Measurements from ENCODE around the gene PODXL2.
"Not testable (repeated sequence)": the region's sequence is repeated elsewhere in the genome, so short reads cannot be mapped to it uniquely, and the experiment has no call there.

The PODXL2 gene

DNA sequence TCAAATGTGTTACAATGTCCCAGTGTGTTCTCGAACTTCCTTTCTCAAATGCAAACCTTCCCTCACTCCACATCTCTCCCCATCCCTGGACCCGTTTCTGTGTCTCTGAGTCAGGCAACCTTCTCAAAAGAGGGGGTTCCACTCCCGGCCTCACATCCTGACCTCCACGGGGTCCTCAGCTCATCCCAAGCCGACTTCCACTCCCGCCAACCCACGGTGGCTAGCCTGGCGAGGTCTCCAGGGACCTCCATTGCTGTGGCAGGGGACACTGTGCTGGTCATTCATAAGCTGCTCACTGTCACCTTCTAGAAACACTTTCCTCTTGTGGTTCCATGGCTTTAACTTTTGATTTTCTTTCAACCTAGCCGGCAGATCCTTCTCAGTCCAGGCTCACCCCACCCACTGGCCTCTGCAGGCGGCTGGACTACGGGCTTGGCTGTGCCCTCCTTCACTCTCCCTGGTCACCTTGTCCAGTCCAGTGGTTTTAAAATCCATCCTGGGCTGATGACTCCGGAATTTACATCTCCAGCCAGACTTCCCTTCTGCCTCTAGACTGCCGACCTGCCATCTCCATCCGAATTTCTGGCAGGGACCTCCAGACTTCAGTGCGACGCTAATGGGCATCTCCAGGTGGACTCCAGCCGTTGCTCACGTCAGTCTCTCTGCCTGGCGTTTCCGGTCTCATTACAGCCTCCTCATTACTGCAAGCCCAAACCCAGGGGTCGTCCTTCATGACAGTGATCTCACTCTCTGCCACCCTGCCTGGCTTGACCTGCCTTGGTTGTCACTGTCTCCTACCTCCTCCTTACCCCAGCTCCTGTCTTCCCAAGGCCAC is 63.7 kb downstream of the PODXL2 start:
- no peak for DNase-seq

DNA sequence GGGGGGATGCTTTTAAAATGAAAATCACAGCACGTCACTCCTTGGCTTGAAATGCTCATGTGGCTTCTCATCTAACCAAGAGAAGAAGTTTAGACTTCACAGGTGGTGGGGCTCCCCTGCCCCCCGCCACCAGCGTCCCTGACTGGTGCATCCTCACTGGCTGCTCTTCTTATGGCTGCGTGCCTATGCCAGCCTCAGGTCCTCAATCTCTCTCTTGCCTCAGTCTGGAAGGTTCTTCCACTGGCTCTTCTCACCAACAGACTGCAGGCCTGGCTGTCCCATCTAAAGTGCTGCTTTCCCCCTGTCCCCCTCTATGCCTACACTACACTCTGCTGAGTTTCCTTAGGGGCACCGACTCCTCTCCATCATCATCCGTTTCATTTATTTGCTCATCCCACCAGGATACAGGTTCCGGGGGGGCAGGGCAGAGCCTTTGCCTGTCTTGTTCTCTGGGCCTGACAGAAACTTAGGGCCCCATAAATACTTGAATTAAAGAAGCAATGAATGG is 64.4 kb downstream of the PODXL2 start:
- no peak for DNase-seq

DNA sequence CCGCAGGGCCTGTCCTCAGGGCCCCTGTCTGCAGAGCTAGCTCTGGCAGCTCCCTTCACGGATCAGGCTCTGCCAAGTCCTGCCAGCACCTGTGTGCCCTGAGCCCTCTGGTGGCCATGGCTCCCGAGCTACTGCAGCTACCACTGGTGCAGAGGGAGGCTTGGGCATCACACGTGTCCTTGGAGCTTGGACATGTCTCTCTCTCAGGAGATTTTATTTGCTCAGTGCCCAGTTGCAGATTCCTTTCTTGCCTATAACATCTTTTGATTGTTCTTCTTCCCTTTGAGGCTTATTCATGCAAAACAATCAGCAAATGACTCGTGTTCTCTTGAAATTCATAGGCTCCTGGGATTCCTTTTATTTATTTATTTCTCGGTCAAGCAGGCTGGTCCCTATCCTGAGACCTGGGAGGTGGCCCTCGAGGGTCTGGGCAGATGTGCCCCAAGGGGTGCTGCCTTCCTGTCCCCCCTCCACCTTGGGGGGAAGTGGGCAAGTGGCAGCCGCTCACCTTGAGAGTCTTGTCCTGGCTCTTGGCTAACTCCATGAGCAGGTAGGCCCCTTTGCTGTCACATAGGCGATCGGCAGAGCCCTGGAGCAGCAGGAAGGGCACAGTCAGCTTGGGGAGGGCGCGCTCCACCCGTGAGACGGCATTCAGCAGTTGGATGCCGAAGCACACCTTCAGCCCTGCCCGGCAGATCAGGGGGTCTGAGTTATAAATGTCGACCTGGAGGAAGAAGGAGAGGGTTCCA is 65.7 kb downstream of the PODXL2 start:
- DNase-seq = peak; percentile 69

DNA sequence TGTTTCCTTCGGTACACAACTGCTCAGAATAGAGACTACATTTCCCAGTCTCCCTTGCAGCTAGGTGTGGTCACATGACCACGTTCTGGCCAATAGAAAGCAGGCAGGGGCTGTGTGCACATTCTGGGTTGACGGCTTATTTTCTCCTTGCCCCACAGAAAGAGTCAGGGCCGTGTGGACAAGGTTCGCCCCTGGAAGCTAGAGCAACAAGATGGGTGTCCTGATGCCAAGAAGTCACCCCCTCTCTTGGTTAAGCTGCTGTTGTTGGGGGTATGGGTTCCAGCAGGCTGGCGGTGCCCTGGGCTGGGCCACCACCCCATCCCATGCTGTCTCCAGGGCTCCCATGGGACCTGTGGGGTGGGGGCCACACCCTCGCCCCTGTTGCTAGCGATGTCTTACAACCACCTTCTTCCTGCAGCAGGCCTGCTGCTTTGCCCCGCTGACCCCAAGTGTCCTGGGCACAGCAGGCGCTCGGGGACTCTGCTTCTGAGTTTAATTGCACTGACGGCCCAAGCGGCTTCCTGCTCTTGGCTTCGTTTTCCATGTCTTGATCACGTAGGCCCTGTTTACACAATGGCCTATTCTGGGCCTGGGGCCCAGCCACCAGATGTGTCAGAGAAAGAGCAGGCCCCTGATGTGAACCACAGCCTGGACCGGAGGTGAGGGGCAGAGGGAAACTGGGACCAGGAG is 68.7 kb downstream of the PODXL2 start:
- peak; percentile 46 for DNase-seq

DNA sequence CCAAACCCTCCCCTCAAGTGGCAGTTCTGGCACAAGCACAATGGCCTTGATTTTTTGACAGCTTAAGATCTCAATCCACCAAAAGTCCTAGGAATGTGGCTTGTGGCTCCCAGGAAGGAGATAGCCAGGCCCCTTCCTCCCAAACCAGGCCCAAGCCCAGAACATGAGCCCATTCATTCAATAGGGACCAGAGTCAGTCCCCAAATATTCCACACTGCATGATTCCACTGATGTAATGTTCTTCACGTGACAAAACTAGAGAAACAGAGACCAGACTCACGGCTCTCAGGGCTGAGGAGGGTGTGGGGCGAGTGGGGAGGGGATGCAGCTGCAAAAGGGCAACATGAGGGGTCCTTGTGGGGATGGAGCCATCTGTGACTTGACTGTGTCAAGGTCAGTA is 69.3 kb downstream of the PODXL2 start:
- DNase-seq = no peak

DNA sequence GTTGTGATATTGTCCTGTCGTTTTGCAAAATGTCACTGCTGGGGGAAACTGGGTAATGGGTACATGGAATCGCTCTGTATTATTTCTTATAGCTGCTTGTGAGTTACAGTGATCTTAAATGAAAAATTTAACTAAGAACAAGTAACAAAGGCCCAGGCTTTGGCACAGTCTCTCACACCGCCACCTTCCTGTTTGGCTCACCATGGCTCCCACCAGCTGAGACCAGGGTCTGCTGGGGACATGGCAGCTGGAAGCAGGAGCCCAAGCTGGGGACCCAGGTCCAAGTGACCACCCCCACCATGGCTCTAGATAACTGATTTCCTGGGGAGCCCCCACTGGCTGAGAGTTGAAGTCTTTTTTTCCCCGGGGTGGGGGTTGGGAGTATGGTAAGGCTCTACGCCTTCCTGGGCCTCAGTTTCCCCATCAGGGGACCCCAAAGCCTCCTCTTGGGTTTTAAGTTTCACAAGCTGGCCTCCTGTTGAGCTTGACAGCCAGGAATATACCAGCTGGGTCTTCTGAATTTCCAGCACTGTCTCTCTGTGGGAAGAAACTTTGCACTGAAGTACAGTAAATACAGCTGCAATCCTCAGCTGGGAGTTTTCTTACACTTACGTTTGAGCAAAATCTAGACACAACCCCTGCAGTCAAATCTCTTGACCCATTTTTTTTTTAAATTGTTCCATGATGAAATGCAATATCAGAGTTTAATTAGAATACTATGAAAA is 69.9 kb downstream of the PODXL2 start:
- no peak for DNase-seq

DNA sequence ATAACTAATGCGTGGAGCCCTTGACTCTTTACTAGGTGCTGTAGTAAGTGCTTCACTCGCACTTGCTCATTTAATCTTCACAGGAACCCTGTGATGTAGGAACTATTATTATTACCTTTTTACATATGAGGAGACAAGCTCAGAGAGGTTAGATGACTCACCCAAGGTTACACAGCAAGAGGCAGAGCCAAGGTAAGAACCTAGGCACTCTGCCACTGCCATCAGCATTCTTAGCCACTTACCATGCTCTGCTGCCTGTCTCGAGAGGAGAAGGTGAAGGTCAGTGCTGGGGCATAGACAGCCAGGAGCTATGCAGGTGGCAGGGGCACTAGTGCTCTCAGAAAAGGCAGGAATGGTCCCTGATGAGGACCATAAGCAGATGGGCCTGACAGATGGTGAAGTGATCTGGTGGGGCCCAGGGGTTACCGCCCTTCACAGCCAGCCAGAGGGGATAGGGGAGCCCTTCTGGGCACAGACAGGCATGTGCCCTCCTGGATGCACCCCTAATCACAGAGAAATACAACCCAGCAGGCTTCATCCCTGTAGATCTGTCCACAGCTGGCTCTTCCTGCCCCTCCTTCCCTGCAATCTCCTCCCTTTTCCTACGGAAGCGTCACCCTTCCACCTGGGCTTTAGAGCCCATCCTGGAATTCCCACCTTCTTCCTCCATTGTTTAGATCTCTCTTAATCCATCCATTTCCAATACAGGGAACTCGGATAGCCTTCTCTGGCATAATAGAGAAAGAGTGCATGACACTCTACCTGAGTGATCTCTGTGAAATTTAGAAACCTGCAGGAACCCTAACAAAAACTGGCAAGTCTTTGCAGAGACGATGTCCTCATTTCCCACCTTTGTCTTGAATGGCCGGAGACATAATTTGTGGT is 70.7 kb downstream of the PODXL2 start:
- no peak for DNase-seq

DNA sequence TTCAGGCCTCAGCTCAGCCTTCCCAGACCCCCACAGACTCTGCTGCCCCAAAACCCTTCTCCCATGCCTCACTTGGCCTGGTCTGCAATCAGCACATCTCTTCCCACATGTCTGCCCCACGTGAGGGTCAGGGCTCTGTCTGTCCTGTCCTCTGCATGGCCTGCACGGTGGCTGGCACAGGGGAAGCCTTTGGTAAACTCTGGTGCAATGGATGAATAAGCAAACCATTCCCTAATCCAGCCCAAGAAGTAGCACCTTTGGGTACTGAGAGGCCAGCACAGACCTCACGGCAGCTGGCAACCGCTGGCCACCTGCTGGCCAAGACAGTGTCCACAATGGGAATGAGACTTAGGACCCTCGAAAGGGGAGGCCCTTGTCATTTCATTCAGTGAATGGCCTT is 71.4 kb downstream of the PODXL2 start:
- DNase-seq = no peak

DNA sequence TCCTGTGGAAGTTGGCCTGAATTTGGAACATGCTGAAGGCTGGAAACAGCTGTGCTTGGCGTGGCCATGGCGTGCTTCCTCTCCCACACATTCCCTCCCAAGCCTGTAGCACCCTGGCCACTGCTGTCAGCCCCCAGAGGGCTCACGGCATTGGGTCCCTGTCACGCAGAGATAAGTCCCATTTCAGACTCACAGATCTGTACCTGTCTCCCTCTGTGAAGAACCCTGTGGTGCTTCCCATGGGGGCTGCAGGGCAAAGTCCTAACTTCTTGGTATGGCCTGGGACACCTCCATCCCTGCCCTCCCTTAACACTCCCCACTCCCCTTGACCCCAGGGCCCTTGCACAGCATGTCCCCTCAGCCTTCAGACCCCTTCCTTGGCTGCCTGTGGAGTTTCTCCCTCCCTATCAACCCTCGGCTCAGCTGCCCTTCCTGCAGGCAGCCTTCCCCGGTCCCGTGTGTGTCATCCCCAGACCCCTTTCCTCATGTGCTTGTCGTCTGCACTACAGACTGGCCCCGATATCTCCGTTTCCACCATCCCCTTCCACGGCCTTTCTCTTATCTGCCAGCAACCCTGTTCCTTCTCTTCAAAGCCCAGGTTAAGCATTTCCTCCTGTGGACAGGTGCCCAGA is 72.4 kb downstream of the PODXL2 start:
- DNase-seq = no peak

DNA sequence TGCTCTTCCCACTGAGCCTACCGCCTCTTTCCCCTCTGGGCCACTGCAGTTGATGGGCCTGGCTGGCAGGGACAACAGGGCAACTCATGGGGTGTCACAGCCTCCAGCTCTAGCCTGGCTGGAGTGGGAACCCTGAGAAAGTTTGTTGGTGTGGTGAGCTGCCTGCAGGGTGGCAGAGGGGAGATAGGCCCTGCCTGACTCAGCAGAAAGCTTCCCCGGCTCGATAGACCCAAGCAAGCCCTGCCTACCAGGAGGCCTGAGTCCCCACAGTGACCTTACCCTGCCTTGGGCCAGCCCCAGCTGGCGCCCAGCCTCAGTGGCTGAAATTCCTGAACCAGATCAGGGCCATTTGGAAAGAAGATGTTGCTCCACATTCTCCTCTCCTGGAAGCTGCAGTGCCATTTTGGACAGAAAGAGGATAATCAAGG is 73.2 kb downstream of the PODXL2 start:
- no peak for DNase-seq

DNA sequence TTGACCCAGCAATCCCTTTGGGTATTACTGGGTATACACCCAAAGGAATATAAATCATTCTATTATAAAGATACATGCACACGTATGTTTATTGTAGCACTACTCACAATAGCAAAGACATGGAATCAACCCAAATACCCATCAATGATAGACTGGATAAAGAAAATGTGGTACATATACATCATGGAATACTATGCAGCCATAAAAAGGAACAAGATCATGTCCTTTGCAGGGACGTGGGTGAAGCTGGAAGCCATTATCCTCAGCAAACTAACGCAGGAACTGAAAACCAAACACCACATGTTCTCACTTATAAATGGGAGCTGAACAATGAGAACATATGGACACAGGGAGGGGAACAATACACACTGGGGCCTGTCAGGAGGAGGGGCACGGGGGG is 75.9 kb downstream of the PODXL2 start:
- DNase-seq = not testable (repeated sequence)

DNA sequence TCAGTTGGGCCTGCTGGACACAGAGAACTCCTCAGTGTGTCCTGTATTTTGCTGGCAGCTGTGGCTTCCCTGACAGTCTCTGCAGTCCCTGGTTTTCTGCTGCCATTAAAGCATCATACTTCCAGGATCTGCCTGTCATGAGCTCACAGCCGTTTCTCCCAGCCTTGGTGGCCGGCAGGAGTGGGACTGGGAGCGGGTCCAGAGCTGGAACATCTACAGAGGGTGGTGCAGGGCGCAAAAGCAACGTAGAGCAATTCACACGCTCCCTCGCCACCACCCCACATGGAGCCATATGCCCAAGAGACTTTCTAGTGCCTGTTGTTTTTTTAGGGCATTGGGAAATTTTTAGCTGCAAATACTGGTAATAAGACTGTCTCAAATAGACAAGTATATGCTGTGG is 77.3 kb downstream of the PODXL2 start:
- no peak for DNase-seq

DNA sequence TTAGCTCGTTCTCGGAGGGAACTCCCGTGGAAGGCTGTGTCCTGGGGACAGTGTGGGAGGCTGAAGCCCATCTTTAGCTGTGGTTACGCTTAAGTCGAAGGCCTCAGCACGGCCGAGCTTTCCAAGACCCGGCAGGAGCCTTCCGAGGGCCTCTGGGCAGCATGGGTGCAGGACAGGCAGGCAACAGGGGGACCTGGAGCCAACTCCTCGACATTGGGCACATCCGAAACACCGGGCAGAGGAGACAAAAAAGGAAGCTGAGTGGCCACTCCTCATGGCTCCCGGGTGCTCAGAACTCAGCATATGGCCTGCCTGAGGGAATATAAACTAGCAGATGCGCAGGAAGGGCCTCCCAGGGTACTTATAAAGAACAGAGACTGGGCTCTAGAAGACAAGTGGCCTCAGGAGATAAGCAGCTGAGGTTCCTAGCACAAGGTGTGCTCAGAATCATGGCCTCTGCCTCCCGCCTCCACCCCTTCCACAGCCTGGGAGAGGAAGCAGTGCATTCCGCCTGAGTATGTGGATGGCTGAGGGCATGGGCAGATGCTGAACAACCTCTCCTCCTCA is 77.9 kb downstream of the PODXL2 start:
- DNase-seq = no peak

DNA sequence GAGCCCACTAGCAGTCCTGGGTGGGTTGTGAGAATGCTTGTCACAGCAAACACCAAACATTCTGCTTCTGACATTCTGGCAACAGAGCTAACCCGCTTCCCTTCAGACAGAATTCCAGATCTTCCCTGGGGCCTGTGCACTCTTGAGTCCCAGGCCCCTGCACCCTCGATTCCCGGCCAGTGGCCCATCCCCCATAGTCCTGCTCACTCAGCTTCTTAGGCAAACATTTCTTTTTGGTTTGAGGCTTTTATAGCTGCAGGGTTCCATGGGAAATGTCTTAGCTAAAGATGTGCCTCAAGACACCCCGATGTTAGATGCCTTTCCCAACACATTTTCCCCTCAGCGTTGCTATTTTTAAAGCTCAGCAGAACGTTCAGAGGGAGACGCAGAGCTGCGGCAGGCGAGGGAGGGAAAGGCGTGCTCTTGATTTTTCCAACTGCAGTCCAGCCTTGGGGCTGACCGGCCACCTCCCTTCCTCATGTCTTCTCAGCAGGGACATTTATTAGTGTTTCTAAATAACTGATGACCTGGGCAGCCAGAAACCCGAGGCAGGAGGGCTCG is 78.9 kb downstream of the PODXL2 start:
- no peak for DNase-seq

DNA sequence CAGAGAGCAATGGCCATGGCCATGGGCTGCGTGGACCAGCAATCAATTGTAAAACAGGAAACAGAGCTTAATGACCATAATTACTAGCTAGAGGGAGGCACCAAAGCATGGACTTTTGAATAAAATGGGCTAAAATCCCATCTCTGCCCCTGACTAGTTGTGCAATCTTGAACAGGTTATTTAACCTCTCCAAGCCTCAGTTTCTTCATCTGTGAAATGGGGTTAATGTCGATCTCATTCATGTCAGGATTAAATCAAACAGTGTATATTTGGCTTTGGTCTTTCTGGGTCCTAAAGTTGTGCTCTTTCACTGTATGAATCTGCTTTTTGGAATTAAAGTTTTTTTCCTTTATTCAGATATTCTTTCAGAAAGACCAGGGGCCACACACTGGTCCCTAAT is 79.9 kb downstream of the PODXL2 start:
- no peak for DNase-seq

DNA sequence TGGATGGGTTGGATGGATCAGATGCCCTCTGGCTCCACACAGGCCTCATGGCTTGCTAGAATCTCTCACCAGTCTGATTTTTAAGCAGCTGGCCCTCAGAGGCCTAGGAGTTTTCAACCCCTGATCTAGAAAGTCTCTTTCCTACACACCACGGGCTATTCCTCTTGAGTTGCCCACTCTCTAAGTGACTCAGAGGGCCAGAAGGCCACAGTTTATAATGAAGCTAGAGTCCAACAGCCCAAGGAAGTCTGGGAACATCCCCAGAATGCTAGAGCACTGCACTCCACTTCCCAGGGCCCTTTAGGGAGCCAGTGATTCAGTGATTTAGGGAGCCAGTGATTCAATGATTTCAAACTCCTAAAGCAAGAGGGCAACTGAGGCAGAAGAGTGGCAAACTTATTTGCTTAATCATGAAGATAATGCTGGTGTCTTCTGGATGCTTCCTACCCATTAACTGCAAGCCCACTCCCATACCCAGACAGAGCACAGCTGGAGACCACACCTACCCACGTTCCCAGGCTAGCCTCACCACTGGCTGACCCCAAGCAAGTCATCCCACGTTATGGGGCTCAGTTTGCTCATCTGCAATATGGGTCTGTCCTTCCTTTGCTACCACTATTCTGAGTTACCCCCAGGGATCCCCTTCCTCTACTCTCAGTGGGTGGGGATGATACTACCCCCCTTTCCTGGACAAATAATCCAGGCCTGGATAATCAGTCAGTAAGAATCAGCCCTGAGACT is 80.5 kb downstream of the PODXL2 start:
- DNase-seq = no peak

DNA sequence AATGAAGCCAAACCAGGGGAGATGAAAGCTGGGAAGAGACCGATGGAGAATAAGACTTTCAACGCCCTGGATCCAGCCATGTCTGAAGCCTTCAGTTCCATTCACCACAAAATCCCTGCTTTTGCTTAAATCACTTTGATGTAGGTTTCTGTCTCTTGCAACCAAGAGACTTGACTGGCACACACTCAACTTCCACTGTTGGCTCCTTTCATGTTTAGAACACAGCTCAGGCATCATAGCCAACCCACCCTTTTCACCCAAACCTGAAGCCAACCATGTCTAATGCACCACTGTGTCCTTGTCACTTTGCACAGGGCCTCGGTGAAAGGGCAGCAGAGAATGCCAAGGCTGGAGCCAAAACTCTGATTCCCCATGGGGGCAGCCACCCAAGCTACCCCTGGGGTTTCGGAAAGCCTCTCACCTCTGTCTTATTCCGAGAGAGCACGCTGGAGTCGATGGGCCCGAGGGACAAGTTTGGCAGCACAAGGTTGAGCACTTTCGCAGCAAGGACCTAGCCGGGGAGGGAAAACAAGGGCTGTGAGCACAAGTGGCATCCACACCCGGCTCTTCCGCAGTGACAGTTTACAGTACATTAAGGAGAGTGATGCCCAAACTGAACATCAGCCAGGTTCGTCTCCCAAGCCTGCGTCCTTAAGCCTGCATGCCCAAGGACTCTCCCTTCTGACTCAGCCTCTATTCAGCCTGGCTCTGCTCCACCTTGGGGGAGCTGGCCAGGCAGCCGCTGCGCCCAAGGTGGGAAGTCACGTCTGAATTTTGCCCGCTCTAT is 81.4 kb downstream of the PODXL2 start:
- no peak for DNase-seq

DNA sequence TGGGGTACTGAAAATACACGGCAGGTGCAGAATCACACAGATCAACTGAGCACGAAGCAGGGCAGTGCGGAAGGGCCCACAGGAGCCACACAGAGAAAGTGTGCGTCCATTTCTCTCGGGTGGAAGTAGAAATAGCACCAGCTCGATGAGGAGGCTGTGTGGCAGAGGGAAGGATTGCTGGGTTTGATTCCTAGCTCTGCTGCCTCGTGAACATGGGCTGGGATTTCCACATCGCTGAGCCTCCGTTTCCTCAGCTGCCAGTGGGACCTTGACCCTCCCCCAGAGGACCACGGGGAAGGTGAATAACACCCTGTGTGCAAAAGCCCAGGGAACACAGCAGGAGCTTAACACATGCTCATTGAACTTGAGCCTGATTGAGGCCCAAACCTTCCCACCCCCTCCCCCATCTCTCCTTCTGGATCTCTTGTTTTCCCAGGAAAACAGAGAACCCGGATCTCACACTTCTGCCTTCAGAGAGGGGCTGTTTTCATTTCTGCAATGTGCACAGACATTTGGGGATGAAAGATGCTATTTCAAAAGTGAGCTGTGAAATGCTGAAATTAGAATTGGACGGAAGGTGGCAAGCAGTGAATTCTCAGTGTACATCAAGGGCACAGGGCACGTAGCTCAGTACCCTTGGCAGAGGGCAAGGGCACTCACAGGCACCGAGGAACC is 82.2 kb downstream of the PODXL2 start:
- no peak for DNase-seq

All from CD4-positive, alpha-beta T cell treated with Interleukin-6 for 4 hours (primary cell).